ENCODE results near the gene PIEZO2. TPM values are rescaled to one million over a fixed set of nuclear protein-coding genes. Genes with fewer than 3 reads are reported as not detected.

PIEZO2 gene
- polyA plus RNA-seq, 1 experiment, result 4.6 TPM

GRCh38 chr18:11055721-11056120 is 93.6 kb downstream of the PIEZO2 start:
- Histone ChIP-seq H3K36me3 (ENCODE audit: control insufficient read depth, insufficient read depth, low read length) (no peaks in the 10 kb centered on the region), H3K27me3 (ENCODE audit: control insufficient read depth, insufficient read depth, low read length) (no peaks in the 10 kb centered on the region), H3K4me3 (ENCODE audit: low read depth, low read length) (no peak overlapping the region)
- no peak for TF ChIP-seq CTCF (IDR thresholded peaks at IDR 0.05; ENCODE audit: insufficient read depth, low read depth, low read length)
- CTCF ChIA-PET, result interaction anchor here (0.9 to 1.4 kb wide), 2 partner anchors 16 to 23 kb away, joined by 3 to 5 read pairs; no protein-coding TSS in a partner anchor
- no peak for DNase-seq (ENCODE audit: low read depth)
- POLR2A ChIA-PET, result no interaction called here

- Histone ChIP-seq H3K27me3 (ENCODE audit: control insufficient read depth, insufficient read depth, low read length) (no peaks in the 10 kb centered on the region), H3K4me3 (ENCODE audit: low read depth, low read length) (no peak overlapping the region), H3K36me3 (ENCODE audit: control insufficient read depth, insufficient read depth, low read length) (no peaks in the 10 kb centered on the region)
- ChIA-PET POLR2A (no interaction called here), CTCF (interaction anchor here (1.4 kb wide), 1 partner anchor 15 kb away, joined by 5 read pairs; no protein-coding TSS in a partner anchor)
- DNase-seq (ENCODE audit: low read depth), result no peak
- no peak for TF ChIP-seq CTCF (IDR thresholded peaks at IDR 0.05; ENCODE audit: insufficient read depth, low read depth, low read length)
These were observed 94.9 kb downstream of the PIEZO2 start for GRCh38 chr18:11054497-11054896.

GRCh38 chr18:11053293-11053692 is 96.1 kb downstream of the PIEZO2 start:
- no peak for DNase-seq (ENCODE audit: low read depth)
- H3K27me3 ChIP-seq (ENCODE audit: control insufficient read depth, insufficient read depth, low read length), result no peaks in the 10 kb centered on the region
- no peak for TF ChIP-seq CTCF (IDR thresholded peaks at IDR 0.05; ENCODE audit: insufficient read depth, low read depth, low read length)
- ChIA-PET POLR2A (no interaction called here), CTCF (interaction anchor here (1.3 kb wide), 1 partner anchor 11 kb away, joined by 4 read pairs; no protein-coding TSS in a partner anchor)
- no peaks in the 10 kb centered on the region for H3K36me3 ChIP-seq (ENCODE audit: control insufficient read depth, insufficient read depth, low read length)
- no peak overlapping the region for H3K4me3 ChIP-seq (ENCODE audit: low read depth, low read length)

GRCh38 chr18:11052800-11053199 is 96.6 kb downstream of the PIEZO2 start:
- Histone ChIP-seq H3K27me3 (ENCODE audit: control insufficient read depth, insufficient read depth, low read length) (no peaks in the 10 kb centered on the region), H3K4me3 (ENCODE audit: low read depth, low read length) (no peak overlapping the region), H3K36me3 (ENCODE audit: control insufficient read depth, insufficient read depth, low read length) (no peaks in the 10 kb centered on the region)
- TF ChIP-seq CTCF (IDR thresholded peaks at IDR 0.05; ENCODE audit: insufficient read depth, low read depth, low read length), result no peak
- CTCF ChIA-PET, result interaction anchor here (1.3 kb wide), 1 partner anchor 11 kb away, joined by 4 read pairs; no protein-coding TSS in a partner anchor
- POLR2A ChIA-PET, result no interaction called here
- no peak for DNase-seq (ENCODE audit: low read depth)

- Histone ChIP-seq H3K4me3 (ENCODE audit: low read depth, low read length) (no peak overlapping the region), H3K36me3 (ENCODE audit: control insufficient read depth, insufficient read depth, low read length) (no peaks in the 10 kb centered on the region), H3K27me3 (ENCODE audit: control insufficient read depth, insufficient read depth, low read length) (no peaks in the 10 kb centered on the region)
- CTCF ChIA-PET, result interaction anchor here (0.9 kb wide), 1 partner anchor 11 kb away, joined by 4 read pairs; no protein-coding TSS in a partner anchor
- no peak for TF ChIP-seq CTCF (IDR thresholded peaks at IDR 0.05; ENCODE audit: insufficient read depth, low read depth, low read length)
- no peak for DNase-seq (ENCODE audit: low read depth)
- POLR2A ChIA-PET, result no interaction called here
These were observed 97.9 kb downstream of the PIEZO2 start for GRCh38 chr18:11051462-11051861.

All from BJ (cell line).